ENCODE measurements around the gene MRPL16.

GRCh38 chr11:59770319-59770718, 40.3 kb downstream of the MRPL16 start:
- TF ChIP-seq CTCF (IDR thresholded peaks at IDR 0.05; ENCODE audit: borderline replicate concordance, extremely low read depth, low read length, poor library complexity, severe bottlenecking) (no peak), EZH2 (IDR thresholded peaks at IDR 0.05; ENCODE audit: borderline replicate concordance, low read depth, low read length, severe bottlenecking) (no peak)

Measured in DND-41 (cell line).